ENCODE results near the gene DKKL1. TPM values are rescaled to one million over a fixed set of nuclear protein-coding genes. Genes with fewer than 3 reads are reported as not detected.

Gene DKKL1
- total RNA-seq, 1 donor from 2014 or later: 0.58 TPM

DNA sequence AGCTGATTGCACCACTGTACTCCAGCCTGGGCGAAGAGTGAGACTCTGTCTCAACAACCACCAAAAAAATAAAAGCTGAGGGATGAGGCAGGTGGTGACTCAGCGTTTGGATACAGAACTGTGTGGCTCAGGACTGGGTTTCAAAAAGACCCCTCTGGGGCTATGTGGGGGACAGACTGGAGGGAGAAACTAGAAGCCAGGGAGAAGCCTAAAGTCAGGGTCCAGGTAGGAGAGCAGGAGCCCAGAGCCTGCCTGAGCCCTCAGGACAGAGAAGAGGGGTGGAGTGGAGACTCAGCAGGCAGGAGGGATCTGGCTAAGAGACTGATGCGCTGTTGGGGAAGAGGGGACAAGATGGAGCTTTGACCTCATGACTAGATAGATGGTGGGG is 30.3 kb upstream of the DKKL1 start:
- DNase-seq (ENCODE audit: low read depth): no peak
- peaks cover 7% of the 10 kb centered on the region for H3K27me3 ChIP-seq (ENCODE audit: control insufficient read depth, insufficient read depth, low read length)
- no peak overlapping the region for H3K4me3 ChIP-seq (ENCODE audit: low read depth, low read length)
- TF ChIP-seq, protein P1, sequence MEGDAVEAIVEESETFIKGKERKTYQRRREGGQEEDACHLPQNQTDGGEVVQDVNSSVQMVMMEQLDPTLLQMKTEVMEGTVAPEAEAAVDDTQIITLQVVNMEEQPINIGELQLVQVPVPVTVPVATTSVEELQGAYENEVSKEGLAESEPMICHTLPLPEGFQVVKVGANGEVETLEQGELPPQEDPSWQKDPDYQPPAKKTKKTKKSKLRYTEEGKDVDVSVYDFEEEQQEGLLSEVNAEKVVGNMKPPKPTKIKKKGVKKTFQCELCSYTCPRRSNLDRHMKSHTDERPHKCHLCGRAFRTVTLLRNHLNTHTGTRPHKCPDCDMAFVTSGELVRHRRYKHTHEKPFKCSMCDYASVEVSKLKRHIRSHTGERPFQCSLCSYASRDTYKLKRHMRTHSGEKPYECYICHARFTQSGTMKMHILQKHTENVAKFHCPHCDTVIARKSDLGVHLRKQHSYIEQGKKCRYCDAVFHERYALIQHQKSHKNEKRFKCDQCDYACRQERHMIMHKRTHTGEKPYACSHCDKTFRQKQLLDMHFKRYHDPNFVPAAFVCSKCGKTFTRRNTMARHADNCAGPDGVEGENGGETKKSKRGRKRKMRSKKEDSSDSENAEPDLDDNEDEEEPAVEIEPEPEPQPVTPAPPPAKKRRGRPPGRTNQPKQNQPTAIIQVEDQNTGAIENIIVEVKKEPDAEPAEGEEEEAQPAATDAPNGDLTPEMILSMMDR (IDR thresholded peaks at IDR 0.05; ENCODE audit: insufficient read depth, low read length, poor library complexity, severe bottlenecking): no peak
- H3K36me3 ChIP-seq (ENCODE audit: control insufficient read depth, insufficient read depth, low read length): no peaks in the 10 kb centered on the region

DNA sequence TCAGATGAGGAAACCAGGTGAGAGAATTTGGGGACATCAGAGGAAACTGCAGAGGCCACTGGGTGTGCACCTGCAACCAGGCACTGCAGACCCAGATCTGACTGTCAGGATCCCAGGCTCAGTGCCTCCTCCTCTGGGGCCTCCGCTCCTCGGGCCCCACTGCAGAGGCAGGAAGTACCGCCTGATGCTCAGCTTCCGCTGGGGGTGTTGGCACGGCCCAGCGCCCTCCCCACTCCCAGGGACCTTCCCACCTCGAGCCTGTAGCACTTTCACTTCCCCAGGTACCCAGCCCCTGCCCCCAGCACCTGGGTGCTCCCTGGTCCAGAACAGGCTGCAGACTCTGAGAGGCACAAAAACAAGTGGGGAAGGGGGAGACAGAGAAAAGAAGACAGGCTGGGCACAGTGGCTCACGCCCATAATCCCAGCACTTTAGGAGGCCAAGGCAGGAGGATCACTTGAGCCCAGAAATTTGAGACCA is 29.8 kb upstream of the DKKL1 start:
- no peak overlapping the region for H3K4me3 ChIP-seq (ENCODE audit: low read depth, low read length)
- no peak for DNase-seq (ENCODE audit: low read depth)
- no peaks in the 10 kb centered on the region for H3K36me3 ChIP-seq (ENCODE audit: control insufficient read depth, insufficient read depth, low read length)
- H3K27me3 ChIP-seq (ENCODE audit: control insufficient read depth, insufficient read depth, low read length): peaks cover 10% of the 10 kb centered on the region
- TF ChIP-seq, protein P1 (IDR thresholded peaks at IDR 0.05; ENCODE audit: insufficient read depth, low read length, poor library complexity, severe bottlenecking): no peak

DNA sequence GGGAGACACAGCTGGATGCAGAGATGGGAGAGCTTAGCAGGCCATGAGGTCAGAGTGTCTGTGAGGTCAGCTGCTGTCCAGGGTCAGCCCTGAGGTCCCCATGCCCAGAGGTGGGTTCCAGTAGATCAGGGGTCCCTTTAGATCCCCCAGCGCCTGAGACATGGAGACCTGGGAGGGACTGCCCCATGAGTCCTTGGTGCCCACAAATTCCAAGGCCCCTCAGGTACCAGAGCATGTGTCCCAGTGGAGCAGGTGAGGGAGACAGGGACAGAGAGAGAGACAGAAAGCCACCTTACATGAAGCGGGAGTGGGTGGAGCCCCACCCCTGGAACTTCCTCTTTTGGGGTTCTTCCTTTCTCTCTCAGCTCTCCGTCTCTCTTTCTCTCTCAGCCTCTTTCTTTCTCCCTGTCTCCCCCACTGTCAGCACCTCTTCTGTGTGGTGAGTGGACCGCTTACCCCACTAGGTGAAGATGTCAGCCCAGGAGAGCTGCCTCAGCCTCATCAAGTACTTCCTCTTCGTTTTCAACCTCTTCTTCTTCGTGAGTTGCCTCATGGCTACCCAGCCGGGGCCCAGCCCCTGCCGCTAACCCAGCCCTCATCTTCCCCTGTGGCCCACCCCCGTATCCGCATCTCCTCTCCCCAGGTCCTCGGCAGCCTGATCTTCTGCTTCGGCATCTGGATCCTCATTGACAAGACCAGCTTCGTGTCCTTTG is 28.4 kb upstream of the DKKL1 start, which contains the start of gene CD37:
Gene CD37, plus strand, starts transcription at position 336 of the 713 bp plus-strand sequence. Its CDS starts 135 bp downstream, at position 471.
- peaks cover 13% of the 10 kb centered on the region for H3K27me3 ChIP-seq (ENCODE audit: control insufficient read depth, insufficient read depth, low read length)
- no peak for DNase-seq (ENCODE audit: low read depth)
- H3K36me3 ChIP-seq (ENCODE audit: control insufficient read depth, insufficient read depth, low read length): no peaks in the 10 kb centered on the region
- no peak within 1 kb of the TSS for H3K4me3 ChIP-seq (ENCODE audit: low read depth, low read length)
- TF ChIP-seq, protein P1 (IDR thresholded peaks at IDR 0.05; ENCODE audit: insufficient read depth, low read length, poor library complexity, severe bottlenecking): no peak

DNA sequence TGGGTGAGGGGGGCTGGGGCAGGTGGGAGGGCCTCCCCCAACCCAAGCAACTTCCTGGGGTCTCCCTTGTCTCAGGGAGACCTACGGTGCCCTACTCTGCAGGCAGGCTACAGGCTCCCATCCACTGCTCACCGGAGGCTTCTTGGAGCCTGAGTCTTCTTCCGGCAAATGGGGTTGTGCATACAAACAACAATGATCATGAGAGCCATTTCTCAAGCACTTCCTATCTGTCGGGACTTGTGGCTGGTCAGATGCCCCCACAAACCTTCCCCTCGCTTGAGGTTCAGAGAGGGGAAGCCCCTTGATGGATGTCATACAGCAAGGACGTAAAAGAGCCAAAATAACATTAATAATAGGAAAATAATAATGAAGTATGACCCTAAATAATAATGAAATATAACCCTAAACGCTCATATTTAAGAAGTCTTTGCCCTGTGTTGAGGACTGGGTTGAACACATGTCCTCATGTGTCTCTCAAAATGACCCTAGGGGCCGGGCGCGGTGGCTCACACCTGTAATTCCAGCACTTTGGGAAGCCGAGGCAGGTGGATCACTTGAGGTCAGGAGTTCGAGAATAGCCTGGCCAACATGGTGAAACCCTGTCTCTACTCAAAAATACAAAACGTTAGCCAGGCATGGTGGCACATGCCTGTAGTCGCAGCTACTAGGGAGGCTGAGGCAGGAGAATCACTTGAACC is 27.7 kb upstream of the DKKL1 start:
- H3K36me3 ChIP-seq (ENCODE audit: control insufficient read depth, insufficient read depth, low read length): peaks cover 1% of the 10 kb centered on the region
- H3K4me3 ChIP-seq (ENCODE audit: low read depth, low read length): no peak overlapping the region
- peaks cover 13% of the 10 kb centered on the region for H3K27me3 ChIP-seq (ENCODE audit: control insufficient read depth, insufficient read depth, low read length)
- TF ChIP-seq, protein P1 (IDR thresholded peaks at IDR 0.05; ENCODE audit: insufficient read depth, low read length, poor library complexity, severe bottlenecking): no peak
- no peak for DNase-seq (ENCODE audit: low read depth)

DNA sequence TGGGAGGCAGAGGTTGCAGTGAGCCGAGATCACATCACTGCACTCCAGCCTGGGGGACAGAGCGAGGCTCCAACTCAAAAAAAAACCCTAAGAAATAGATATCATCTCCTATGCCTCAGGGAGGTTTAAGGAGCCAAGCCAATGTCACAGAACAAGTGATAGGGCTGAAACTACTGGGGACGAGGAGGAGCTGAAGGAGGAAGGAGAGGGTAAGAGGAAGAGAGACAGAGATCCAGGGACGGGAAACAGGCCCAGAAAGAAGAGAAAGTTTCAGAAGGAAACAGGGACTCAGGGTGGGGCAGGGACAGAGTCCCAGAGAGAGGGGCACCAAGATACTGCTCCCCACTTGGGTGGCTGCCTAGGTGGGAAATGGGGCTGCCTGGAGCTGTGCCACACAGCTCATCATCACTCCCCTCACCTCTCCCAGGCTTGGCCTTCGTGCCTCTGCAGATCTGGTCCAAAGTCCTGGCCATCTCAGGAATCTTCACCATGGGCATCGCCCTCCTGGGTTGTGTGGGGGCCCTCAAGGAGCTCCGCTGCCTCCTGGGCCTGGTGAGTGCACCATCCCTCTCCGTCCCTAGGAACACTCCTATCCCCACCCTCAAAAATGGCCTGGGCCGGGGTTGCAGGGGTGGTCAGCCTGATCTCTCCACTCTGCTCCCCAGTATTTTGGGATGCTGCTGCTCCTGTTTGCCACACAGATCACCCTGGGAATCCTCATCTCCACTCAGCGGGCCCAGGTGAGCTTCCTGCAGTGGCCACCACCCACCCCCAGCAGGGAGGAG is 27.0 kb upstream of the DKKL1 start:
- TF ChIP-seq, protein P1 (IDR thresholded peaks at IDR 0.05; ENCODE audit: insufficient read depth, low read length, poor library complexity, severe bottlenecking): no peak
- Histone ChIP-seq H3K4me3 (ENCODE audit: low read depth, low read length) (no peak overlapping the region), H3K27me3 (ENCODE audit: control insufficient read depth, insufficient read depth, low read length) (peaks cover 13% of the 10 kb centered on the region), H3K36me3 (ENCODE audit: control insufficient read depth, insufficient read depth, low read length) (peaks cover 1% of the 10 kb centered on the region)
- no peak for DNase-seq (ENCODE audit: low read depth)

Data from kidney epithelial cell (primary cell).